Right lobe of liver (tissue), 4 donors: Measurements from ENCODE around the gene HNRNPUL1.

Source experiments
- CTCF ChIP-seq, 4 donors: fragments of 200-600 bp in 3 of 4; fragments of 450-650 bp in 1 of 4; IDR thresholded peaks; one replicate each; pipeline versions ENCODE4 v1.5.1 to v1.8.0; 2016 to 2022; ENCODE audit warnings: antibody characterized with exemption in 4 of 4, mild to moderate bottlenecking in 2 of 4
- POLR2A ChIP-seq: fragments of 450-650 bp; IDR thresholded peaks from one replicate; pipeline ENCODE4 v1.6.1; 2017; ENCODE audit warnings: antibody characterized with exemption, mild to moderate bottlenecking
- donor health status: DM: no; HTN: no; CAD: no.
- donor health status: DM: no; HTN: no; CAD: no.
- donor health status: DM: no; HTN: yes; CAD: no.

GRCh38 chr19:41328157-41328841 is 64.1 kb downstream of the HNRNPUL1 start:
- TF ChIP-seq CTCF (IDR thresholded peaks at IDR 0.05) (no peak), POLR2A (no peak)
